Measurements from ENCODE around the gene ATP5F1A.
"Not testable (repeated sequence)": the region's sequence is repeated elsewhere in the genome, so short reads cannot be mapped to it uniquely, and the experiment has no call there.

The ATP5F1A gene

DNA sequence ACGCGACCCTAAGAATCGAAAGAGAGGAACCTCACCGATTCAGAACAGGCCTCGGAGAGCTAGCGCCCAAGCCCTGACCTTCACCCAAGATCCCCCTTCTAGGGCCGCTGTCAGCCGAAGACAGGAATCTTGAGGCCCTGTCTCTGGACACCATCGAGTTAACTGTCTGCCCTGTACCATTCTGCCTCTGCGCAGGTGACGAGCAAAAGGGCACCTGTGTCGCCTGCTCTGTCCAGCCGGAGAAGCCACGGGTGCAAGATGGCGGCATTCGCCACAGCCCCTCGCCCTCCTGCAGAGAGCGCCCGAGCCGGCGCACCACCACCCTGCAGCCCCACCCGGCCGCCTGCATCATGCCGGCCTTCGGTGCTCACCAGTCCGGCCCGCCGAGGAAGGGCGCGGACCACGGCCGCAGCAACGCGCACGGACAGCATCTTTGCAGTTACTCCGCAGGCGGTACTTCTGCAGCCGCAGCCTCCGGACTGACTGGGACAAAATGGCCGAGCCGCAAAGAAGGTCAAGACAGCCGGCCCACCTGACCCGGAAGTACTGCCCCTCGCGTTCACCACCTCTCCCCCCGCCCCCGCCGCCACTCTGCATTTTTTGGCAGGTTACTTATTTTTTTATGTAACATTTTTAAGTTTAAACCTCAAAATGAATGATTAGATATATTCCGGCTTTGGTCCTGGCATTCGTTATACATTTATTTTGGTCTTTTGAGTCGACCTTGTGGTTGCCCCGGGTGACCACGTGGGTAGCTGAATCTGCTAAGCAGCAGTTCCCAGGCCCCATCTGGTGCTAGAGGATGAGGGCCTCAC, at the start of gene ATP5F1A:
TSS of gene ATP5F1A (minus strand) at position 496 of the 815 bp plus-strand sequence. CDS start at position 431, 65 bp downstream.
- peak; percentile 85 for DNase-seq

GRCh38 chr18:46141199-46141598, 43.1 kb upstream of the ATP5F1A start:
- DNase-seq, result no peak

DNA sequence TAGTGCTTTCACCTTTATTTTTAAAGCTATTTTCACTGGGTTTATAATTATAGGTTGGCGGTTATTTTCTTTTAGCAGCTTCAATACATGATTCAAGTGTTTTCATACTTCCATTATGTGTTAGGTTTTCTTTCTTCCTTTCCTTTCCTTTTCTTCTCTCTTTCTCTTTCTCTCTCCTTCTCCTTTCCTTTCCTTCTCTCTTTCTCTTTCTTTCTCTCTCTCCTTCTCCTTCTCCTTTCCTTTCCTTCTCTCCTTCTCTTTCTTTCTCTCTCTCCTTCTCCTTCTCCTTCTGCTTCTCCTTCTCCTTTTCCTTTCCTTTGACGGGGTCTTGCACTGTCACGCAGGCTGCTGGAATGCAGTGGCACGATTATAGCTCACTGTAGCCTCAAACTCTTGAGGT, 42.1 kb upstream of the ATP5F1A start:
- no peak for DNase-seq

- no peak for DNase-seq
Observed at GRCh38 chr18:46134920-46135675, 37.0 kb upstream of the ATP5F1A start.

DNA sequence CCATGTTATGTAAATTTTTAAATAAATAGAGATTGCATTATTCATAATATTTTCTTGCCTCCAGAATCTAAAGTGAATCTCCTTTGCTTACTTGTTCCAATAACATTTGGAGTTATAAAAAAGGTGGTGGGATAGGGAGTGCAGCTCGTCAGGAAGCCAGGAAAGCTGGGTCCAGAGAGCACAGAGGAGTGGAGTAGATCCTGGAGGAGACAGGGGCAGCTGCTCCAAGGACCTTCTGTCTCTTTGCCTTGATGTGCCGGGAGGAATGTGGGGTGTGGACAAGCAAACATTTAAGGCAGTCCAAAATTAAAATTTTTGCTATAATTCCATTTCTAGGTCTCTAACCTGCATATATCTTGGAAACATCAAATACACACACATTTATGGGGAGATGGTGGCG, 35.4 kb upstream of the ATP5F1A start:
- no peak for DNase-seq

- DNase-seq, result not testable (repeated sequence)
Observed at GRCh38 chr18:46130549-46130948, 32.5 kb upstream of the ATP5F1A start.

- no peak for DNase-seq
Observed at GRCh38 chr18:46130061-46130460, 32.0 kb upstream of the ATP5F1A start.

- not testable (repeated sequence) for DNase-seq
Observed at GRCh38 chr18:46126625-46127024, 28.5 kb upstream of the ATP5F1A start.

- DNase-seq, result no peak
Observed at GRCh38 chr18:46113751-46114150, 15.7 kb upstream of the ATP5F1A start.

- no peak for DNase-seq
Observed at GRCh38 chr18:46110406-46110805, 12.3 kb upstream of the ATP5F1A start.

DNA sequence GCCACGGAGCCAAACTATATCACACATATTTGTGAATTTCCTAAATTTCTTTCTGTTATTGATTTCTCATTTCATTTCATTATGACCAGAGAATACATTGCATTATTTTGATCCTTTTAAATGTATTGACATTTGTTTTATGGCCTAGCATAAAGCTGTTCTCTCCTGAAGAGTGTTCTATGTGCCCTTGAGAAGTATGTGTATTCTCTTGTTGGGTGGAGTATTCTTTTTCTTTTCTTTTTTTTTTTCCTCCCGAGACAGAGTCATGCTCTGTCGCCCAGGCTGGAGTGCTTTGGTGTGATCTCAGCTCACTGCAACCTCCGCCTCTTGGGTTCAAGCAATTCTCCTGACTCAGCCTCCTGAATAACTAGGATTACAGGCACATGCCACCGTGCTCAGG, 11.3 kb upstream of the ATP5F1A start:
- DNase-seq, result no peak

DNA sequence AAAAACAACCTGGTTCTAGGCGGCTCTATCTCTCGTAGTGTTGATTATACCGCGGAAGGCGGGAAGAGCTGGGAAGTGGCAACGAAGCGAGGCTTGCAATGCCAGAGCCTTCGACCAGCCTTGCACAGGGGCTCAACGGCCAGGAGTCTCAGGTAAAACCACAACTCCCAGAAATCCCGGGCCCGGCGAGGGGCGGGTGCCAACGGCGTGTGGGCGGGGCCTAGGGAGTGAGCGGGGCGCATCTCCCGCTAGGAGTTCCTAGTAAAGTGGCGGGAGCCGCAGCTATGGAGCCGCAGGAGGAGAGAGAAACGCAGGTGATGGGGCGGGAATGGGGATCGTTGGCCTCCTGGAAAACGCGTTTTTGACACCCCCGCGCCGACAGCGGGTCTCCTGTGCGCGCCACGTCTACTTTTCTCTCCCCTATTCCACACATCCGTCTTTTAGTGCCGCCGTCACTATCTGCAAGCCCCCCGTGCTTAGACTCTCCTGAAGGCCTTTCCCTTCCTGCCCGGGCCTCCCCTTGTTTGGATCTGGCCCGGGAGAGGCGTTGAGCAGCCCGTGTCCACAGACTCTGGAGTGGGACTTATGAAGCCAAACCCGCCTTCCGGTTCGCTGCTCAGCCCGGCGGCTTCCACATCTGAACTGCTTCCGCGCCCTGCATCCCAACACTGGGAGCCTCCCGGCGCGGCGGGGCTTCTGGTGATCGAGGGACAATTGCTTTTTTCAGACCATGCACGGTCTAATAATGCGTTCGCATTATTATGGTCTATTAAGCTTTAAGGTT, 6.2 kb upstream of the ATP5F1A start, which contains the start of gene HAUS1:
TSS of gene HAUS1 (plus strand) at position 258 of the 784 bp plus-strand sequence. CDS start at position 285, 27 bp downstream.
- DNase-seq, result peak; percentile 89

- DNase-seq, result no peak
Observed at GRCh38 chr18:46099463-46099862, 1.4 kb upstream of the ATP5F1A start.

GRCh38 chr18:46098616-46098933, 479 bp upstream of the ATP5F1A start:
- DNase-seq, result peak; percentile 9

DNA sequence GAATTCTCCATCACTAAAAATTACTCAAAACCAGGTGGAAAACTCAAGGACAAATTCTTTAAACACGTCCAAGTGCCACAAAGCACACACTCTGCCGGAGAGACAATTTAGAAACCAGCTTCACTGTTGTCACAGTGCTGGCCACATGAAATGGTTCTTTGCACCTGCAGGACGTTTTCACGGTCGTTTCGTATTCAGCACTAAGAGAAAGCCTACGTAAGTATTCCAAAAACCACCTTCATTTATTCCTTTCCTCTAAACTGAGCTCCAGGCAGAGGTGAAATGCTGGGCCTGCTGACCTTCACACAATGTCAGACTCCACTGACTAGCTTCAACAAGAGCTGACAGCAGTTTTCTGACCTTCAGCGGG, 680 bp downstream of the ATP5F1A start:
- no peak for DNase-seq

DNA sequence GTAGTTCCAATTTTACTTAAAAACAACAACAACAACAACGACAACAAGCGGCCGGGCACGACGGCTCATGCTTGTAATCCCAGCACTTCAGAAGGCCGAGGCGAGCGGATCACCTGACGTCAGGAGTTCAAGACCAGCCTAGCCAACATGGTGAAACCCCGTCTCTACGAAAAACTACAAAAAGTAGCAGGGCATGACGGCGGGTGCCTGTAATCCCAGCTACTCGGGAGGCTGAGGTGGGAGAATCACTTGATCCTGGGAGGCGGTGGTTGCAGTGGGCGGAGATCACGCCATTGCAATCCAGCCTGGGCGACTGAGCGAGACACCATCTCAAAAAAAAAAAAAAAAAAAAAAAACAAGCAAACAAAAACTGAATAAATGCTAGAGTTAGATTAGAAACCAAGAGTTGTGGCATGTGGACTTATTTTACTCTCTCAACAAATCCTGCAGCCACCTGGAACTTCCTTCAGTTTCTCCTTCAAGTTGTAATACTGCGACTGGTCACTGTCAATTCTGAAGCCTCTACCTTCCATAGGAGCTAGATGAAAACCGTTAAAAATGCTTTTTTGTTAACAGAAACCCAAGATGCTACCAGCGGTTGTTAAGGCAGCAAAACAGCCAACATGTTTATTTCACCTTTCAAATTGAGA, 1.3 kb downstream of the ATP5F1A start:
- DNase-seq, result no peak

DNA sequence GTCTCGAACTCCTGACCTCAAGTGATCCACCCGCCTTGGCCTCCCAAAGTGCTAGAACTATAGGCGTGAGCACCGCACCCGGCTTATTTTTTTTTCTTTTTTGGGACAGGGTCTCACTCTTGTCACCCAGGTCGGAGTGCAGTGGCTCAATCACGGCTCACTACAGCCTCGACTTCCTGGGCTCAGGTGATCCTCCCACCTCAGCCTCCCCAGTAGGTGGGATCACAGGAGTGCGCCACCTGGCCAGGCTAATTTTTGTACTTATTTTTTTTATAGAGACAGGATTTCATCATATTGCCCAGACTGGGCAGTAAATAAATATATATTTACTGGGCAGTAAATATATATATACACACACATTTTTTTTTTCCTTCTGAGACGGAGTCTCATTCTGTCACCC, 2.6 kb downstream of the ATP5F1A start:
- no peak for DNase-seq

GRCh38 chr18:46088501-46088900, 9.6 kb downstream of the ATP5F1A start:
- not testable (repeated sequence) for DNase-seq

DNA sequence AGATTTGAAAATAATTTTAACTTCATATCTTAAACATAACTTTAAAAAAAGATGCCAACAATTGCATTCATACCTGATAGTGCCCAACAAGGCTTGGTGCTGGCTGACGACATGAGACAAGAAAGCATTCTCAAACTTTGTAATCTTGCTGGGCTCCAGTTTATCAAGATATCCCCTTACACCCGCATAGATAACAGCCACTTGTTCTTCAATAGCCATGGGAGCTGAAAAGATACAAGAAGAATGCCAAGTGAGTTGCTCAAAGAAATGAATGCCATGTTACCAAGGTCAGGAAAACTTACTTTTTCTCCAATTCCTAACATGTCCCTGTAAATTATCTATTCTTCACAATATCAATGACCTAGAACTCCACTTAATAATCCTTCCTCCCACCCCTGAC, 13.7 kb downstream of the ATP5F1A start:
- DNase-seq, result no peak

DNA sequence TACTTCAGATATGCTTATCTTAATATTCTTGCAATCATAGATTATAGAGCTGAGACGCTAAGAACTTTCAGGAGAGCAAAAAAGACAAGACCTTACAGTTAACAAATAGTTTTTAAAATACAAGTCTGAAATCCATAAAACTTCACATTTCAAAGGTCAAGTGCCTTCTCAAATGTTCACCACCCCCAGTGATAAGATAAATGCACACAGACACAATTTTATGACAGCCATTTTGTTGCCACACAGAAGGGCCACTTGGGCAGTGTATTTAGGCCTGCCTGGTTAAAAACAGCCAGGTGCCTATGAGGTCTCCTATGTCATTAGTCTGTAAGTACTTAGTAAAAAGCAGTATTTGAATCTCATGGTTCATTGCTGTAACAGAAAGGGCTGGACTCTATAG, 17.9 kb downstream of the ATP5F1A start:
- DNase-seq, result no peak

DNA sequence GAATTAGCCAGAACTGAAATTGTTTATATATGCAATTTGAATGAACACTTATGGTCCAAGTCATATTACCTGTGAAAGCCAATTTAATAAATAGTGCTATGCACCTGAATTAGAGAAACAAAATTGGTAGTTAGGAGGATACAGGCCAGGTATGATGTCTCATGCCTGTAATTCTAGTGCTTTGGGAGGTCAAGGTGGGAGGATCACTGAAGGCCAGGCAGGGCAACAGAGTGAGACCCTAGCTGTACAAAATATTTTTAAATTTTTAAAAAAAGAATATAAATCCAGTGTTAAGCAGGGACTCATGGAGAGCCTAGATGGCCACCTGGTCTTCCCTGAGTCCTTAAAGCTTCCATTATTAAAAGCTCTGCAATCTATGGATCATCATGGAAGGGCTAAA, 18.8 kb downstream of the ATP5F1A start:
- no peak for DNase-seq

DNA sequence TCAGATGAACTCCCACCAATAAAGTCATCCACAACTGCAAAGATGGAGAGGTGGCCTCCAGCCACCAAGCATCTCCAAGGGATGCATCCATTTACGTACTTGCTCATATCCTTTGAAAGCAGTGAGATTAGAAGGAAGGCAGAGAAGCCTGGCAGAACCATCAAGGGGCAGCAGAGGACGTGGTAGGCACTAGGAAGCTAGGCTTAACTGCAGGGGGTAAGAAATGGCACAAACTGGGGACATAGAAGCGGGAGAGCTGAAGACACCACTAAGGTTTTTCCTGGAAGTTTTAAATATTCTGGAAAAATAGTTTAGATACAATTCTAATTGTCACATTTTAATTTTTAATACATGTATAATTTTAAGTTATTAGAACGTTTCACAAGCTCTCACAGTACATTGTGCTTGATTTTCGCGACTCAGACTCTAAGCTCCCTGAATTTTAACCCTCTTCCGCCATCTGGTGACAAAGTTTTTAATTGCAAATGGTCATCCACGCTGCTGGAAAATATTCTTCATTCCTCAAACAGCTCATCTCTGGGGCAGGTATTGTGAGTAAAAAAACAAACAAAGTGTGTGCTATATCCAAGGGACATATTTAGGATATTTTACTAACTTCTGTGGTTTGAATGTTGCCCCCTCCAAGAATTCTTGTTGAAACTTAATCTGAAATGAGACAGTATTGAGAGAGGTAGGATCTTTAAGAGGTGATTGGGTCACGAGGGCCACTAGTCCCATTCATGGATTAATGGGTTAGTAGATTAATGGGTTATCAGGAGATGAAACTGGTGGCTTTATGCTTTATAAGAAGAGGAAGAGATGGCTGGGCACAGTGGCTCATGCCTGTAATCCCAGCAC, 24.4 kb downstream of the ATP5F1A start:
- DNase-seq, result peak; percentile 74

Measured in fibroblast of skin of right biceps (primary cell).